ENCODE results near the gene ROPN1B. TPM values are rescaled to one million over a fixed set of nuclear protein-coding genes. Genes with fewer than 3 reads are reported as not detected.

Gene ROPN1B
- total and polyA plus RNA-seq, 2 of the 8 experiments (the other 6 are each of a cell fraction or from before 2014, with no cell fraction given) = 0.30 TPM; not detected in 1

GRCh38 chr3:126018995-126019394 is 50.0 kb downstream of the ROPN1B start (continued):
- no peak for TF ChIP-seq RFX5 (IDR thresholded peaks at IDR 0.05; ENCODE audit: borderline replicate concordance, low read depth, low read length)
- TF ChIP-seq, protein P1, sequence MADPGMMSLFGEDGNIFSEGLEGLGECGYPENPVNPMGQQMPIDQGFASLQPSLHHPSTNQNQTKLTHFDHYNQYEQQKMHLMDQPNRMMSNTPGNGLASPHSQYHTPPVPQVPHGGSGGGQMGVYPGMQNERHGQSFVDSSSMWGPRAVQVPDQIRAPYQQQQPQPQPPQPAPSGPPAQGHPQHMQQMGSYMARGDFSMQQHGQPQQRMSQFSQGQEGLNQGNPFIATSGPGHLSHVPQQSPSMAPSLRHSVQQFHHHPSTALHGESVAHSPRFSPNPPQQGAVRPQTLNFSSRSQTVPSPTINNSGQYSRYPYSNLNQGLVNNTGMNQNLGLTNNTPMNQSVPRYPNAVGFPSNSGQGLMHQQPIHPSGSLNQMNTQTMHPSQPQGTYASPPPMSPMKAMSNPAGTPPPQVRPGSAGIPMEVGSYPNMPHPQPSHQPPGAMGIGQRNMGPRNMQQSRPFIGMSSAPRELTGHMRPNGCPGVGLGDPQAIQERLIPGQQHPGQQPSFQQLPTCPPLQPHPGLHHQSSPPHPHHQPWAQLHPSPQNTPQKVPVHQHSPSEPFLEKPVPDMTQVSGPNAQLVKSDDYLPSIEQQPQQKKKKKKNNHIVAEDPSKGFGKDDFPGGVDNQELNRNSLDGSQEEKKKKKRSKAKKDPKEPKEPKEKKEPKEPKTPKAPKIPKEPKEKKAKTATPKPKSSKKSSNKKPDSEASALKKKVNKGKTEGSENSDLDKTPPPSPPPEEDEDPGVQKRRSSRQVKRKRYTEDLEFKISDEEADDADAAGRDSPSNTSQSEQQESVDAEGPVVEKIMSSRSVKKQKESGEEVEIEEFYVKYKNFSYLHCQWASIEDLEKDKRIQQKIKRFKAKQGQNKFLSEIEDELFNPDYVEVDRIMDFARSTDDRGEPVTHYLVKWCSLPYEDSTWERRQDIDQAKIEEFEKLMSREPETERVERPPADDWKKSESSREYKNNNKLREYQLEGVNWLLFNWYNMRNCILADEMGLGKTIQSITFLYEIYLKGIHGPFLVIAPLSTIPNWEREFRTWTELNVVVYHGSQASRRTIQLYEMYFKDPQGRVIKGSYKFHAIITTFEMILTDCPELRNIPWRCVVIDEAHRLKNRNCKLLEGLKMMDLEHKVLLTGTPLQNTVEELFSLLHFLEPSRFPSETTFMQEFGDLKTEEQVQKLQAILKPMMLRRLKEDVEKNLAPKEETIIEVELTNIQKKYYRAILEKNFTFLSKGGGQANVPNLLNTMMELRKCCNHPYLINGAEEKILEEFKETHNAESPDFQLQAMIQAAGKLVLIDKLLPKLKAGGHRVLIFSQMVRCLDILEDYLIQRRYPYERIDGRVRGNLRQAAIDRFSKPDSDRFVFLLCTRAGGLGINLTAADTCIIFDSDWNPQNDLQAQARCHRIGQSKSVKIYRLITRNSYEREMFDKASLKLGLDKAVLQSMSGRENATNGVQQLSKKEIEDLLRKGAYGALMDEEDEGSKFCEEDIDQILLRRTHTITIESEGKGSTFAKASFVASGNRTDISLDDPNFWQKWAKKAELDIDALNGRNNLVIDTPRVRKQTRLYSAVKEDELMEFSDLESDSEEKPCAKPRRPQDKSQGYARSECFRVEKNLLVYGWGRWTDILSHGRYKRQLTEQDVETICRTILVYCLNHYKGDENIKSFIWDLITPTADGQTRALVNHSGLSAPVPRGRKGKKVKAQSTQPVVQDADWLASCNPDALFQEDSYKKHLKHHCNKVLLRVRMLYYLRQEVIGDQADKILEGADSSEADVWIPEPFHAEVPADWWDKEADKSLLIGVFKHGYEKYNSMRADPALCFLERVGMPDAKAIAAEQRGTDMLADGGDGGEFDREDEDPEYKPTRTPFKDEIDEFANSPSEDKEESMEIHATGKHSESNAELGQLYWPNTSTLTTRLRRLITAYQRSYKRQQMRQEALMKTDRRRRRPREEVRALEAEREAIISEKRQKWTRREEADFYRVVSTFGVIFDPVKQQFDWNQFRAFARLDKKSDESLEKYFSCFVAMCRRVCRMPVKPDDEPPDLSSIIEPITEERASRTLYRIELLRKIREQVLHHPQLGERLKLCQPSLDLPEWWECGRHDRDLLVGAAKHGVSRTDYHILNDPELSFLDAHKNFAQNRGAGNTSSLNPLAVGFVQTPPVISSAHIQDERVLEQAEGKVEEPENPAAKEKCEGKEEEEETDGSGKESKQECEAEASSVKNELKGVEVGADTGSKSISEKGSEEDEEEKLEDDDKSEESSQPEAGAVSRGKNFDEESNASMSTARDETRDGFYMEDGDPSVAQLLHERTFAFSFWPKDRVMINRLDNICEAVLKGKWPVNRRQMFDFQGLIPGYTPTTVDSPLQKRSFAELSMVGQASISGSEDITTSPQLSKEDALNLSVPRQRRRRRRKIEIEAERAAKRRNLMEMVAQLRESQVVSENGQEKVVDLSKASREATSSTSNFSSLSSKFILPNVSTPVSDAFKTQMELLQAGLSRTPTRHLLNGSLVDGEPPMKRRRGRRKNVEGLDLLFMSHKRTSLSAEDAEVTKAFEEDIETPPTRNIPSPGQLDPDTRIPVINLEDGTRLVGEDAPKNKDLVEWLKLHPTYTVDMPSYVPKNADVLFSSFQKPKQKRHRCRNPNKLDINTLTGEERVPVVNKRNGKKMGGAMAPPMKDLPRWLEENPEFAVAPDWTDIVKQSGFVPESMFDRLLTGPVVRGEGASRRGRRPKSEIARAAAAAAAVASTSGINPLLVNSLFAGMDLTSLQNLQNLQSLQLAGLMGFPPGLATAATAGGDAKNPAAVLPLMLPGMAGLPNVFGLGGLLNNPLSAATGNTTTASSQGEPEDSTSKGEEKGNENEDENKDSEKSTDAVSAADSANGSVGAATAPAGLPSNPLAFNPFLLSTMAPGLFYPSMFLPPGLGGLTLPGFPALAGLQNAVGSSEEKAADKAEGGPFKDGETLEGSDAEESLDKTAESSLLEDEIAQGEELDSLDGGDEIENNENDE (IDR thresholded peaks at IDR 0.05; ENCODE audit: insufficient replicate concordance, low read length) = no peak
- TF ChIP-seq CBX8 (IDR thresholded peaks at IDR 0.05; ENCODE audit: borderline replicate concordance, low read depth, low read length) = no peak
- TF ChIP-seq KDM4A (IDR thresholded peaks at IDR 0.05; ENCODE audit: low read depth, low read length, severe bottlenecking) = no peak
- no peak for TF ChIP-seq MAFK (IDR thresholded peaks at IDR 0.05; ENCODE audit: low read depth, low read length)
- TF ChIP-seq CBX5 (IDR thresholded peaks at IDR 0.05; ENCODE audit: low read depth, low read length) = no peak
- TF ChIP-seq BACH1 (IDR thresholded peaks at IDR 0.05; ENCODE audit: low read length) = no peak
